Testis (tissue), 5 donors: ENCODE data around the gene CMTM5. TPM values are rescaled to one million over a fixed set of nuclear protein-coding genes. Genes with fewer than 3 reads are reported as not detected.
A peak's percentile ranks its signal among the peaks of the same experiment; 100 is the strongest.

Source experiments
- DNase-seq: peaks from one replicate; pipeline ENCODE4 v3.0.0-alpha.2; 2019
- H3K27ac ChIP-seq, 2 donors: fragments of 200-600 bp; sonication (generic); one replicate each; pipeline ENCODE4 v1.5.1; 2019
- H3K27me3 ChIP-seq: fragments of 200-600 bp; sonication (generic); one replicate; pipeline ENCODE4 v1.5.1; 2019
- H3K36me3 ChIP-seq: fragments of 200-600 bp; sonication (generic); one replicate; pipeline ENCODE4 v1.5.1; 2017; ENCODE audit warnings: low read depth; ENCODE audit errors: missing control alignments
- H3K4me1 ChIP-seq: fragments of 200-600 bp; sonication (generic); one replicate; pipeline ENCODE4 v1.5.1; 2019
- H3K4me3 ChIP-seq, 2 donors: fragments of 200-600 bp; sonication (generic); one replicate each; pipeline ENCODE4 v1.5.1; 2017 to 2019
- H3K9me3 ChIP-seq: fragments of 200-600 bp; sonication (generic); one replicate; pipeline ENCODE4 v1.5.1; 2017
- POLR2A ChIP-seq: fragments of 450-650 bp; IDR thresholded peaks from one replicate; pipeline ENCODE4 v1.6.1; 2017; ENCODE audit warnings: antibody characterized with exemption, mild to moderate bottlenecking, moderate library complexity
- WGBS, 2 donors: methylation state at CpG; one replicate each; pipeline ENCODE4 v1.1.5; 2018; 5-methylcytosine and 5-hydroxymethylcytosine counted together
- intact Hi-C: fragments of 100-400 bp; cut with DNase I; formaldehyde crosslinking; loops from one replicate; pipeline ENCODE4 v1.15.1; 2023; ENCODE audit warnings: low total_unique reads
- long read RNA-seq, 2 donors: transcript quantifications; one replicate each; lab custom pipeline, GENCODE V29; 2026
- polyA plus RNA-seq: library from polyadenylated mRNA; stranded (reverse); fragments of 350-450 nt; fragmentation: Illumina TruSeq; extraction: RNeasy Lipid Tissue Mini Kit (QIAGEN cat#74804); gene quantifications from one replicate; pipeline ENCODE4 v1.2.3, GENCODE V29; 2014; ENCODE audit warnings: low read depth, low replicate concordance; ENCODE audit not compliant: insufficient read depth
- total RNA-seq, 2 donors: library from RNA; depleted of rRNA; stranded (reverse); fragments of >200 nt; gene quantifications; one replicate each; pipeline ENCODE4 v1.2.3, GENCODE V29; 2016
- TF ChIP-seq, protein P1 (sequence below), 3 experiments: fragments of 450-650 bp in 2 of 3; fragments of 200-600 bp in 1 of 3; sonication (generic) in 1 of 3; IDR thresholded peaks; one replicate each; pipeline ENCODE4 v1.5.1; 2016 to 2019; ENCODE audit warnings: antibody characterized with exemption in 3 of 3, mild to moderate bottlenecking in 2 of 3, moderate library complexity in 1 of 3

The CMTM5 gene
- under 1 TPM; 0.55 to 0.81 TPM for total RNA-seq
- 0.84 TPM for polyA plus RNA-seq
- long read RNA-seq, donor 1, partial matches to known transcripts, result 0 of 2 reads
- long read RNA-seq, donor 1, other reads (novel, unspliced or antisense), result 0 of 2 reads
- long read RNA-seq, donor 2, partial matches to known transcripts, result 0 of 1 reads
- long read RNA-seq, donor 2, other reads (novel, unspliced or antisense), result 0 of 1 reads

DNA sequence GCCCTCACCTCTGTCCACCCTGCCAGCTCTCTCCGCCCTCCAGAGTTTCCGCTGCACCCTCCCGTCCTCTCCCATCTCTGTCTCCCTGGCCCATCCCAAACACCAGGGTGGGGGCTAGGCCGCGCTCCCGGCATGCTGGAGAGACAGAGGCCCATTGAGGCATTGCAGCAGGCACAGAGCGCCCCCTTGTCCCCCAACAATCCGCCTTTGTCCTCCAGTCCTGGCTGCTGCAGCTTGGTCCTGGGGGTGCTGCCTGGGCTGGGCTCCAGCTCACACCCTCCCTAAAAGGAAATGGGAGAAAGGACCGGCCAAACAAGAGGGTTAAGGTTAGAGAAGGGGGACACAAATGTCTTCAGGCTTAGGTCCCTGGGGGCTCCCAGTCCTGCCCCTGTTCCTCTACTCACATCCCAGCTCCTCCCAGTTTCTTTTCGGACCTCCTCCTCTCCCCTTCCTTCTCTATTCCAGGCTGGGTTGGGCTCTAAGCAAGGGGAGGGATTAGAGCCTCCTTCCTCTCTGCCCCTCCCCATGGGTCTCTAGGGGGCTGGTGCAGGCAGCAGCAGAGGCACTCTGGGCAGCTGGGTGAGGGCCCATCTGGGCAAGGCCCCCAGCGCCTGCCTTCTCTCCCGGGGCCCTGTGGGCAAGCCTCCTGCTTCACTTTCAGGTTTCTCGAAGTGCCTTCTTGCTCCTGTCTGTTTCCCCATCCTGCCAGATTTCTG, at the start of gene CMTM5:
TSS of gene CMTM5 (plus strand) at position 565 of the 716 bp plus-strand sequence. CDS start 206 bp downstream, outside the sequence.
- Histone ChIP-seq H3K27me3 (no peaks in the 10 kb centered on the region), H3K4me1 (peaks cover 4% of the 10 kb centered on the region), H3K4me3 (no peak within 1 kb of the TSS), H3K9me3 (no peaks in the 10 kb centered on the region), H3K27ac (no peak within 1 kb of the TSS), H3K36me3 (no peaks in the 10 kb centered on the region)
- 65 to 79% methylated on average over 10 to 13 of the region's 13 CpGs for WGBS, 2 donors
- DNase-seq, result no peak
- TF ChIP-seq POLR2A, result no peak
- TF ChIP-seq, protein P1, sequence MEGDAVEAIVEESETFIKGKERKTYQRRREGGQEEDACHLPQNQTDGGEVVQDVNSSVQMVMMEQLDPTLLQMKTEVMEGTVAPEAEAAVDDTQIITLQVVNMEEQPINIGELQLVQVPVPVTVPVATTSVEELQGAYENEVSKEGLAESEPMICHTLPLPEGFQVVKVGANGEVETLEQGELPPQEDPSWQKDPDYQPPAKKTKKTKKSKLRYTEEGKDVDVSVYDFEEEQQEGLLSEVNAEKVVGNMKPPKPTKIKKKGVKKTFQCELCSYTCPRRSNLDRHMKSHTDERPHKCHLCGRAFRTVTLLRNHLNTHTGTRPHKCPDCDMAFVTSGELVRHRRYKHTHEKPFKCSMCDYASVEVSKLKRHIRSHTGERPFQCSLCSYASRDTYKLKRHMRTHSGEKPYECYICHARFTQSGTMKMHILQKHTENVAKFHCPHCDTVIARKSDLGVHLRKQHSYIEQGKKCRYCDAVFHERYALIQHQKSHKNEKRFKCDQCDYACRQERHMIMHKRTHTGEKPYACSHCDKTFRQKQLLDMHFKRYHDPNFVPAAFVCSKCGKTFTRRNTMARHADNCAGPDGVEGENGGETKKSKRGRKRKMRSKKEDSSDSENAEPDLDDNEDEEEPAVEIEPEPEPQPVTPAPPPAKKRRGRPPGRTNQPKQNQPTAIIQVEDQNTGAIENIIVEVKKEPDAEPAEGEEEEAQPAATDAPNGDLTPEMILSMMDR (IDR thresholded peaks at IDR 0.05), result no peak
- intact Hi-C loops, result no loop called here

DNA sequence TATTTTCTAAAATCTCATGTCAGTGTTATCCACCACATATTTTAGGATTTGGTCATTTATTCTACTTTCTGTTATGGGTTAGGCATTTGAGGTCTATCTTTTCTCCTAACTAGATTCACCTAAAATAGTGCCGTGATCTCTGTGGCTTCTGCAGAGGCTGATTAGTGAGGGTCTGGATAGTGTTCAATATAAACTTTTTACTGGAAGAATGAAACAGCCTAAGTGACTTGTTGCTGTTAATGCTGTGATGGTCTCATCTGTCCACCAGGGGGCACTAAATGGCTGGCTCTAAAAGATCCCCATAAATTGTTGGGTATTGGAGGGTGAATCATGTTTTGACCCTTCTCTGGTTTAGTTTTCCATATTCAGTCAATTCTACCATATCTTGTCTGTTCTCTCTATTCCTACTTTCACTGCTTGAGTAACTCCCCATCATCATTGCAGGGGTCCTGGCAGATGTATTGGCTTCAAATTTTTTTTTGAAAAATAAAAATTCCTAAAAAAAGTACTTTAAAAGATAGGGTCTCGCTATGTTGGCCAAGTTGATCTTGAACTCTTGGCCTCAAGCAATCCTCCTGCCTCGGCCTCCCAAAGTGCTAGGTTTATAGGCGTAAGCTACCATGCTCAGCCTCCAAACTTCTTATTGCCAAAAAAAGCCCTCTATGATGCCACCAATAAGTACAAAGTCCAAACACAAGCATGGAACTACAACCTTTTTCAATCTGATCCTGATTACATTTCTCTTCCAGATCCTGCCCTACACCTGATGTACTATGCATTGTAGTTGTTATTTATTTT, 48.7 kb upstream of the CMTM5 start:
- WGBS, 2 donors, result 26 to 47% methylated on average over 4 of the region's 4 CpGs
- Histone ChIP-seq H3K4me3 (no peak overlapping the region), H3K4me1 (peaks cover 34% of the 10 kb centered on the region), H3K27ac (peak overlapping the region in 1 of 2 donors; percentile 20), H3K27me3 (no peaks in the 10 kb centered on the region), H3K9me3 (no peaks in the 10 kb centered on the region), H3K36me3 (no peaks in the 10 kb centered on the region)
- intact Hi-C loops, result no loop called here
- peak; percentile 87 for DNase-seq
- TF ChIP-seq POLR2A, result no peak
- TF ChIP-seq, protein P1 (IDR thresholded peaks at IDR 0.05), result peak; percentile 85 to 94 (median 94)

GRCh38 chr14:23335623-23336022, 41.2 kb upstream of the CMTM5 start:
- Histone ChIP-seq H3K27ac (no peak overlapping the region), H3K9me3 (no peaks in the 10 kb centered on the region), H3K36me3 (no peaks in the 10 kb centered on the region), H3K27me3 (no peaks in the 10 kb centered on the region), H3K4me3 (no peak overlapping the region), H3K4me1 (no peaks in the 10 kb centered on the region)
- WGBS, 2 donors, result 88 to 91% methylated on average over 5 of the region's 5 CpGs
- DNase-seq, result no peak
- TF ChIP-seq, protein P1 (IDR thresholded peaks at IDR 0.05), result no peak
- TF ChIP-seq POLR2A, result no peak
- intact Hi-C loops, result loop anchor here (10.0 kb wide), 1 partner anchor 109 kb away; no protein-coding TSS in a partner anchor

DNA sequence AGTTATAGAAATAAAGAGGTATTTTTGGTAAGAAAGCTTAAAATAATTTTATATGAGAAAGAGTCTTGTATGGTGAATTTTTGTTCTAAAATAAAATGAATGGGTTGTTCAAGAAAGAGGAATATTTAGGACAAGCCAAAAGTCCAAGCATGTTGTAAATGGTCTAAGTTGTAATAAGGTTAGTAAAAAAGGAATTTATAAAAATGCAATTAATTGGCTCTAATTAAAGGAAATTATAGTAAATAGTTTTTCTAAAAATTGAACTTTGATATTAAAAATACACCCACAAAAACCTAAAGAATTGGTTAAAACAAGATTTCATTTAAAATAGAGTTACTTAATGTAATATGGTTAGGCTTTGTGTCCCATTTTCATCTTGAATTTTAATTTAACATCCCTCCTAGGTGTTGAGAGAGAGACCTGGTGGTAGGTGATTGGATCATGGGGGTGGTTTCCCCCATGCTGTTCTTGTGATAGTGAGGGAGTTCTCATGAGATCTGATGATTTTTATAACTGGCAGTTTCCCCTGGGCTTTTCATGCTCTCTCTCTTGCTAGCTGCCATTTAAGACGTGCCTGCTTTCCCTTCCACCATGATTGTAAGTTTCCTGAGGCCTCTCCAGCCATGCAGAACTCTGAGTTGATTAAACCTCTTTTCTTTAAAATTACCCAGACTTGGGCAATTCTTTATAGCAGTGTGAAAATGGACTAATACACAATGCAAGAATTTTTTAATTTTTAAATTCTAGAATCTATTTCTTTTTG, 37.2 kb upstream of the CMTM5 start:
- no peak overlapping the region for H3K27ac ChIP-seq
- TF ChIP-seq POLR2A, result no peak
- TF ChIP-seq, protein P1 (IDR thresholded peaks at IDR 0.05), result no peak
- 88 to 89% methylated on average over 1 of the region's 1 CpG for WGBS, 2 donors
- no peak for DNase-seq
- no peak overlapping the region for H3K4me3 ChIP-seq
- H3K4me1 ChIP-seq, result no peaks in the 10 kb centered on the region
- intact Hi-C loops, result loop anchor here (10.0 kb wide), 1 partner anchor 105 kb away; no protein-coding TSS in a partner anchor
- H3K36me3 ChIP-seq, result no peaks in the 10 kb centered on the region
- no peaks in the 10 kb centered on the region for H3K9me3 ChIP-seq
- H3K27me3 ChIP-seq, result no peaks in the 10 kb centered on the region
